Left lobe of liver (tissue), 2 donors: ENCODE measurements around the gene CA4. TPM values are rescaled to one million over a fixed set of nuclear protein-coding genes. Genes with fewer than 3 reads are reported as not detected.
"Not testable (repeated sequence)": the region's sequence is repeated elsewhere in the genome, so short reads cannot be mapped to it uniquely, and the experiment has no call there.

ENCODE experiments used
- ATAC-seq: fragments of 200-7000 bp; cut with Tn5 transposase; one replicate; pipeline ENCODE4 v1.9.1; 2020; ENCODE audit warnings: mild to moderate bottlenecking, moderate library complexity
- DNase-seq: peaks from one replicate; pipeline ENCODE4 v3.0.0-alpha.2; 2020; ENCODE audit warnings: low spot score
- total RNA-seq: library from RNA; stranded (reverse); gene quantifications from one replicate; pipeline ENCODE4 v1.2.1, GENCODE V29; 2021
- donor health status: DM: no; HTN: no; CAD: no; lungs with moderate emphysema.
- donor health status: DM: no; HTN: yes; CAD: no.

Gene CA4
- total RNA-seq, 1 donor from 2014 or later, result 0.53 TPM

- DNase-seq, result peak; percentile 49
- ATAC-seq, result peak; percentile 61
These were observed 21.3 kb downstream of the CA4 start for GRCh38 chr17:60170835-60171752.

- DNase-seq, result no peak
- ATAC-seq, result peak; percentile 33
These were observed 21.9 kb downstream of the CA4 start for GRCh38 chr17:60171753-60172079.

GRCh38 chr17:60173304-60173819 is 23.6 kb downstream of the CA4 start:
- DNase-seq, result peak; percentile 11
- no peak for ATAC-seq

GRCh38 chr17:60174035-60174434 is 24.3 kb downstream of the CA4 start:
- ATAC-seq, result peak; percentile 81
- no peak for DNase-seq

GRCh38 chr17:60174767-60175166 is 25.0 kb downstream of the CA4 start:
- peak; percentile 43 for ATAC-seq
- DNase-seq, result not testable (repeated sequence)

- DNase-seq, ATAC-seq: not testable (repeated sequence)
These were observed 27.0 kb downstream of the CA4 start for GRCh38 chr17:60176763-60177162.

GRCh38 chr17:60178180-60178579 is 28.4 kb downstream of the CA4 start:
- ATAC-seq, DNase-seq: not testable (repeated sequence)

GRCh38 chr17:60180380-60180779 is 30.6 kb downstream of the CA4 start:
- not testable (repeated sequence) for ATAC-seq, DNase-seq

GRCh38 chr17:60186372-60186771 is 36.6 kb downstream of the CA4 start:
- not testable (repeated sequence) for ATAC-seq

GRCh38 chr17:60186846-60187745 is 37.3 kb downstream of the CA4 start:
- not testable (repeated sequence) for DNase-seq, ATAC-seq

More at GRCh38 chr17:60186372-60186771, 36.6 kb downstream of the CA4 start:
- DNase-seq, result not testable (repeated sequence)

GRCh38 chr17:60188759-60189158 is 39.0 kb downstream of the CA4 start:
- ATAC-seq (peak; percentile 16), DNase-seq (no peak)

- ATAC-seq, DNase-seq: not testable (repeated sequence)
These were observed 40.3 kb downstream of the CA4 start for GRCh38 chr17:60190032-60190431.

GRCh38 chr17:60193032-60193431 is 43.3 kb downstream of the CA4 start:
- not testable (repeated sequence) for ATAC-seq, DNase-seq

- no peak for DNase-seq
- ATAC-seq, result no peak
These were observed 43.7 kb downstream of the CA4 start for GRCh38 chr17:60193482-60193881.

GRCh38 chr17:60194141-60194540 is 44.4 kb downstream of the CA4 start:
- not testable (repeated sequence) for ATAC-seq, DNase-seq

GRCh38 chr17:60198630-60199029 is 48.9 kb downstream of the CA4 start:
- not testable (repeated sequence) for ATAC-seq, DNase-seq

- DNase-seq, ATAC-seq: not testable (repeated sequence)
These were observed 56.0 kb downstream of the CA4 start for GRCh38 chr17:60205782-60206181.

GRCh38 chr17:60208302-60208701 is 58.5 kb downstream of the CA4 start:
- not testable (repeated sequence) for ATAC-seq, DNase-seq
